Dendritic cell treated with granulocyte-macrophage colony-stimulating factor and Interleukin-4, amounts not matched to agents 40 ng/mL and 50 ng/mL, for 4 days (primary cell): ENCODE data around the gene FAM114A1.

Experiments used
- H3K27ac Mint-ChIP-seq: one replicate; pipeline ENCODE4 v1.8.0; 2022; ENCODE audit warnings: mild to moderate bottlenecking, mixed read lengths
- H3K27me3 Mint-ChIP-seq: one replicate; pipeline ENCODE4 v1.8.0; 2022; ENCODE audit warnings: mild to moderate bottlenecking, mixed read lengths
- H3K36me3 Mint-ChIP-seq: one replicate; pipeline ENCODE4 v1.8.0; 2022; ENCODE audit warnings: low read depth, mixed read lengths
- H3K4me1 Mint-ChIP-seq: one replicate; pipeline ENCODE4 v1.8.0; 2022; ENCODE audit warnings: low read depth, mixed read lengths
- H3K4me3 Mint-ChIP-seq: one replicate; pipeline ENCODE4 v1.8.0; 2022; ENCODE audit warnings: mild to moderate bottlenecking, moderate library complexity, mixed read lengths
- H3K9me3 Mint-ChIP-seq: one replicate; pipeline ENCODE4 v1.8.0; 2022; ENCODE audit warnings: mixed read lengths
- intact Hi-C: fragments of 100-400 bp; cut with micrococcal nuclease; formaldehyde crosslinking; loops from one replicate; pipeline ENCODE4 v1.15.0; 2022

FAM114A1 gene

GRCh38 chr4:38867478-38868058, at the start of gene FAM114A1:
FAM114A1 (plus strand) TSS chr4:38867806; CDS start chr4:38878079, 10,273 bp downstream.
- Mint-ChIP-seq H3K27ac (peak within 1 kb of the TSS; percentile 82), H3K9me3 (no peaks in the 10 kb centered on the region), H3K36me3 (no peaks in the 10 kb centered on the region), H3K4me3 (peak within 1 kb of the TSS; percentile 80), H3K4me1 (peaks cover 42% of the 10 kb centered on the region), H3K27me3 (no peaks in the 10 kb centered on the region)
- intact Hi-C loops = no loop called here

GRCh38 chr4:38818441-38818976, 49.1 kb upstream of the FAM114A1 start:
- Mint-ChIP-seq H3K27me3 (no peaks in the 10 kb centered on the region), H3K9me3 (peaks cover 12% of the 10 kb centered on the region), H3K36me3 (peaks cover 11% of the 10 kb centered on the region), H3K4me1 (peaks cover 54% of the 10 kb centered on the region), H3K27ac (no peak overlapping the region), H3K4me3 (no peak overlapping the region)
- intact Hi-C loops = loop anchor here (5.0 kb wide), 1 partner anchor 39 kb away; the partner anchor contains the start of gene TLR6

GRCh38 chr4:38819569-38819968, 48.0 kb upstream of the FAM114A1 start:
- intact Hi-C loops = loop anchor here (5.0 kb wide), 1 partner anchor 38 kb away; the partner anchor contains the start of gene TLR6
- Mint-ChIP-seq H3K4me1 (peaks cover 46% of the 10 kb centered on the region), H3K27me3 (no peaks in the 10 kb centered on the region), H3K36me3 (peaks cover 22% of the 10 kb centered on the region), H3K4me3 (no peak overlapping the region), H3K9me3 (peaks cover 23% of the 10 kb centered on the region), H3K27ac (peak overlapping the region; percentile 5)

DNA sequence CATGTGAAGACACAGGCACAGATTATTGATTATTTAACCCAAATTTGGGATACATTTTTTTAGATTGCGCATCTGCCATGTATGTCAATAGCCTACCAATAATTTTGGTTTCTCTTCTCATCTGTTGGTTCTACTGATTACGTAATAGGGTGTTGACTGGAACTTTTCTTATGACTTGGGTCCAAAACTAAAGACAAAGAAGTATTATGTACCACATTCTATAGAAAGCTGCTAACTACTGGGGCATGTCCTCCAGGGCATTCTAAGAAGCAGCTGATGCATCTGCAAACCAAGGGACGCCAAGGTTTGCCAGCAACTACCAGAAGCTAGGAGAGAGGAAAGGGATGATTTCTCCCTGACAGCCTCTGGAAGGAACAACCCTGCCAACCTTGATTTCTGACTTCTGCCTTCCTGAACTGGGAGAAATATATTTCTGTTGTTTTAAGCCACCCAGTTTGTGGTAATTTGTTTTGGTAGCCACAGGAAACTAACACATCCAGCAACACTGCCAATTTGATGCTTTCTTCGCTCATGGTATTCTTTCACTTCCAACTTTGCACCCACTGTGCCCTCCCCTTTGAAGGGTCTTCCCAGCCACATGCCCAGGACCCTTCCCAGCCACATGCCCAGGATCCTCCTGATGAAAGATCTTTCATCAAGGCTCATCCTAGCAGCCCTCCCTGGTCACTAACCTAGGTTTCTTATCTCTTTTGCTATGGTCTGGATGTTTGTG, 47.1 kb upstream of the FAM114A1 start:
- Mint-ChIP-seq H3K4me1 (peaks cover 36% of the 10 kb centered on the region), H3K9me3 (peaks cover 28% of the 10 kb centered on the region), H3K4me3 (no peak overlapping the region), H3K27me3 (no peaks in the 10 kb centered on the region), H3K27ac (no peak overlapping the region), H3K36me3 (peaks cover 31% of the 10 kb centered on the region)
- intact Hi-C loops = no loop called here

- peaks cover 44% of the 10 kb centered on the region for H3K36me3 Mint-ChIP-seq
- no peak overlapping the region for H3K27ac Mint-ChIP-seq
Observed at GRCh38 chr4:38821739-38822138, 45.9 kb upstream of the FAM114A1 start.

GRCh38 chr4:38822748-38823303, 44.8 kb upstream of the FAM114A1 start:
- Mint-ChIP-seq H3K9me3 (peaks cover 35% of the 10 kb centered on the region), H3K27ac (no peak overlapping the region), H3K36me3 (peaks cover 54% of the 10 kb centered on the region), H3K27me3 (no peaks in the 10 kb centered on the region), H3K4me3 (no peak overlapping the region), H3K4me1 (peaks cover 25% of the 10 kb centered on the region)
- intact Hi-C loops = no loop called here

More at GRCh38 chr4:38821739-38822138, 45.9 kb upstream of the FAM114A1 start:
- Mint-ChIP-seq H3K27me3 (no peaks in the 10 kb centered on the region), H3K4me3 (no peak overlapping the region), H3K9me3 (peaks cover 35% of the 10 kb centered on the region), H3K4me1 (peaks cover 25% of the 10 kb centered on the region)
- intact Hi-C loops = no loop called here

DNA sequence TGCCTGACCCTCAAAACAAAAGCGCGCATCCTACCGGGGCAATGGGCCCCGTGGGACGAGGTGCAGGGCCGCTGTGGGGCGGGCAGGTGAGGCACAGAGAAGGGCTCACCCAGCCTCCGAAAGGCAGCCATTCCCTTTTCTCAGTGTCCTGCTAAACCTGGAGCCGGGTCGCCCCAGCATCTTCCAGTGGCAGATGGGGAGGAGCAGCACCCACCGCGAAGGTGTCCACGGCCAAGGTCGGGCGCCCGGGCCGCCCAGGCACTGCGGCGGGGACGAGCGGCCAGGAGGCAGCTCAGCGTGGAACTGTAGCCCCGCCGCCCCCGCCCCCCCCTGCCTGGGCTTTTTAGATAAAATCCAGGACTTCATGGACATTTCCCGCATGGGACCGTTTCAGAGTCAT, 43.8 kb upstream of the FAM114A1 start:
- H3K36me3 Mint-ChIP-seq = peaks cover 61% of the 10 kb centered on the region
- no peak overlapping the region for H3K4me3 Mint-ChIP-seq
- H3K4me1 Mint-ChIP-seq = peaks cover 21% of the 10 kb centered on the region
- intact Hi-C loops = no loop called here
- no peaks in the 10 kb centered on the region for H3K27me3 Mint-ChIP-seq
- H3K9me3 Mint-ChIP-seq = peaks cover 35% of the 10 kb centered on the region
- H3K27ac Mint-ChIP-seq = no peak overlapping the region

DNA sequence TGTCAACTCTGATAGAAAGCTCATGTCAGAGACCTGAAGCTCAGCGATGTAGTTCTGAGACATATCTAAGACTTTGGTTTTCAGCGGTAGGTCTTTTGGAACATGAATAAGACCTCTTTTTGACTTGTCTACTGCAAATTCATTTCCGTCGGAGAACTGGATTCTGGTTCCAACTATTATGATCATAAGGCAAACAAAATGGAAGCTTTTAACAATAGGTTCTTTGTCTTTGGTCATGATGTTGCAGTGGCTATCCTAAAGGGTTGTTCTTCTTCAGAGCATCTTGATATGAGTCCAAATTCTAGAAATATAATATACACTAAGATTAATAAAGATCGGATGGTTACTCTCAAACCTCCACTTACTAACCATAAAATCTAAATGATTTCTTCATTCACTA, 38.4 kb upstream of the FAM114A1 start:
- peak overlapping the region; percentile 9 for H3K27ac Mint-ChIP-seq
- peaks cover 65% of the 10 kb centered on the region for H3K36me3 Mint-ChIP-seq
- intact Hi-C loops = no loop called here
- H3K9me3 Mint-ChIP-seq = peaks cover 18% of the 10 kb centered on the region
- peaks cover 27% of the 10 kb centered on the region for H3K4me1 Mint-ChIP-seq
- no peak overlapping the region for H3K4me3 Mint-ChIP-seq
- no peaks in the 10 kb centered on the region for H3K27me3 Mint-ChIP-seq

- Mint-ChIP-seq H3K27ac (no peak overlapping the region), H3K4me1 (peaks cover 27% of the 10 kb centered on the region), H3K4me3 (no peak overlapping the region), H3K9me3 (peaks cover 23% of the 10 kb centered on the region), H3K36me3 (peaks cover 63% of the 10 kb centered on the region), H3K27me3 (no peaks in the 10 kb centered on the region)
- intact Hi-C loops = no loop called here
Observed at GRCh38 chr4:38831653-38832052, 36.0 kb upstream of the FAM114A1 start.

DNA sequence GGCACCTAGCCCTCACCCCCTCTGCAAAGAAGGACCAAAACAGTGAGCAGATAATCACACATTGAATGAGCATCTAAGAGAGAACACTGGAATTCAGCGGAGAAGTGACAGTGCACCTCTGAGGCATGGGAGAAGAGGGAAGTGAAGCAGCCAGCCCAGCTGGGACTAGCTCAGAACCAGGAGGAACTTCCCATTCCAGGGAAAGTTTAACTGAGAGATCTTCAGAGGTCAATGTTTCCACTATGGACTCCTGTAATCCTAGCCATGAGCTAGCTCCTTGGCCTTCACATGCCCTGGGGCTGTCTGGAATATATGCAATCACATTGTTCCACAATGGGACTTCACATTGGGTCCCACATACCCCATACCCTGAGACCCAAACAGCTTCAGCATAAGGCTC, 35.4 kb upstream of the FAM114A1 start:
- intact Hi-C loops = no loop called here
- H3K4me1 Mint-ChIP-seq = peaks cover 27% of the 10 kb centered on the region
- H3K27ac Mint-ChIP-seq = peak overlapping the region; percentile 52
- H3K36me3 Mint-ChIP-seq = peaks cover 63% of the 10 kb centered on the region
- H3K27me3 Mint-ChIP-seq = no peaks in the 10 kb centered on the region
- H3K9me3 Mint-ChIP-seq = peaks cover 24% of the 10 kb centered on the region
- no peak overlapping the region for H3K4me3 Mint-ChIP-seq

GRCh38 chr4:38832624-38833528, 34.7 kb upstream of the FAM114A1 start:
- Mint-ChIP-seq H3K36me3 (peaks cover 62% of the 10 kb centered on the region), H3K4me1 (peaks cover 33% of the 10 kb centered on the region), H3K4me3 (no peak overlapping the region), H3K27ac (peak overlapping the region; percentile 52), H3K27me3 (no peaks in the 10 kb centered on the region), H3K9me3 (peaks cover 30% of the 10 kb centered on the region)
- intact Hi-C loops = no loop called here

DNA sequence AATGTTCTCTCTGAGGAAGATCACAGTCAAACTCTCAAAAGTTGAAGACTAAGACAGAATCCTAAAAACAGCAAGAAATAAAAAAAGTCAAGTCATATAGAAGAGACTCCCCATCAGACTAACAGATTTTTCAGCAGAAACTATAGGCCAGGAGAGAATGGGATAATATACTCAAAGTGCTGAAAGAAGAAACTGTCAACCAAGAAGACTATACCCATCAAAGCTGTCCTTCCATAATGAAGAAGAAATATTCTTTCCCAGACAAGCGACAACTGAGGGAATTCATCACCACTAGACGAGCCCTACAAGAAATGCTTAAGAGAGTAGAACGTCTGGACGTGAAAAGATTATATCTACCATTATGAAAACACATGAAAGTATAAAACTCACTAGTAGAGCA, 33.0 kb upstream of the FAM114A1 start:
- Mint-ChIP-seq H3K27ac (no peak overlapping the region), H3K4me3 (no peak overlapping the region), H3K4me1 (peaks cover 45% of the 10 kb centered on the region), H3K36me3 (peaks cover 68% of the 10 kb centered on the region), H3K27me3 (no peaks in the 10 kb centered on the region), H3K9me3 (peaks cover 43% of the 10 kb centered on the region)
- intact Hi-C loops = no loop called here

- H3K36me3 Mint-ChIP-seq = peaks cover 84% of the 10 kb centered on the region
- intact Hi-C loops = no loop called here
- H3K4me3 Mint-ChIP-seq = no peak overlapping the region
- H3K27ac Mint-ChIP-seq = no peak overlapping the region
- no peaks in the 10 kb centered on the region for H3K27me3 Mint-ChIP-seq
- peaks cover 43% of the 10 kb centered on the region for H3K9me3 Mint-ChIP-seq
- H3K4me1 Mint-ChIP-seq = peaks cover 35% of the 10 kb centered on the region
Observed at GRCh38 chr4:38837334-38837733, 30.3 kb upstream of the FAM114A1 start.
